ENCODE data around the gene SIRPG.

Gene SIRPG

DNA sequence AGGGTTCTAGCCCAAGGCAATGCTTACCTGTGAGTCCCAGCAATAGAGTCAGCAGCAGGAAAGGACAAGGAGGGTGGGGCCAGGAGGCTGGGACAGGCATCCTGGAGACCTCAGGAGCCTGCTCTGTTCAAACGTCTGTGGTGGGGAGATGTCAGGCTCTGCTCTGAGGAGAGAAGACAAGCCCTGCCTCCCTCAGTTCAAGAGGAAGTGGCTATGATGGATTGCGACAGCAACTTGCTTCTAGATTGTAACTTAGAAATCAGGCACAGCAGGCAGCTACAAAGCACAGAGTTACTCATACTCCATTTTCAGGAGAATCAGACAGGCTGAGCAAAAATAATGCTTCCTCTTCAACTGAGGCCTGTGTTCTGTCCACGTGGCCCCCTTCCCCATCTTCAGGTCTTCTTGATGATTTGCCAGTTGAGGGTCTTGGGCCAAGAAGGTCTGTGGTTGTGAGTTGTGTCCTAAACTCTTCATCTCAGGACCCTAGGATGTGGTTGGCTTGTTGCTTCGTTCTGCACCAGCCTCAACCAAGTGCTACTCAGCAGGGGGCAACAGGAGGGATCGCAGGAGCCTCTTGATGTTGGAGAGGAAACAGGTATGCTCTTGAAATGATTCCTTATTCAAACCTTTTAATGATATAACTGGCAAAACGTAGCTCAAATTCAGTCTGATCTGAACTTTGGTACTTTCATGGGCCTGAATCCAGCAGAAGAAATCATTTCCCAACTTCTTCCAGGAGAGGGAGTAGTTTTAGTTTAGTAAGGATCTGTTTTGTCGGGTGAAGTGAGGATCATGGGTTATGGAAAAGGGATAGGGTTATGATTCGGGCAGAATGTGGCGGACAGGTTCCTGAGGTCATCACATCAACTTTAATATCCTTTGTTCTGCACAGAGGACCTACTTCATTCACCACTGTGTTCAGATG is 68.8 kb downstream of the SIRPG start (continued):
- TF ChIP-seq, protein P1, sequence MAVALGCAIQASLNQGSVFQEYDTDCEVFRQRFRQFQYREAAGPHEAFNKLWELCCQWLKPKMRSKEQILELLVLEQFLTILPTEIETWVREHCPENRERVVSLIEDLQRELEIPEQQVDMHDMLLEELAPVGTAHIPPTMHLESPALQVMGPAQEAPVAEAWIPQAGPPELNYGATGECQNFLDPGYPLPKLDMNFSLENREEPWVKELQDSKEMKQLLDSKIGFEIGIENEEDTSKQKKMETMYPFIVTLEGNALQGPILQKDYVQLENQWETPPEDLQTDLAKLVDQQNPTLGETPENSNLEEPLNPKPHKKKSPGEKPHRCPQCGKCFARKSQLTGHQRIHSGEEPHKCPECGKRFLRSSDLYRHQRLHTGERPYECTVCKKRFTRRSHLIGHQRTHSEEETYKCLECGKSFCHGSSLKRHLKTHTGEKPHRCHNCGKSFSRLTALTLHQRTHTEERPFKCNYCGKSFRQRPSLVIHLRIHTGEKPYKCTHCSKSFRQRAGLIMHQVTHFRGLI (tag by site-specific recombination; IDR thresholded peaks at IDR 0.05), result no peak
- no peak for TF ChIP-seq PRDM1 (tag by site-specific recombination; IDR thresholded peaks at IDR 0.05)

DNA sequence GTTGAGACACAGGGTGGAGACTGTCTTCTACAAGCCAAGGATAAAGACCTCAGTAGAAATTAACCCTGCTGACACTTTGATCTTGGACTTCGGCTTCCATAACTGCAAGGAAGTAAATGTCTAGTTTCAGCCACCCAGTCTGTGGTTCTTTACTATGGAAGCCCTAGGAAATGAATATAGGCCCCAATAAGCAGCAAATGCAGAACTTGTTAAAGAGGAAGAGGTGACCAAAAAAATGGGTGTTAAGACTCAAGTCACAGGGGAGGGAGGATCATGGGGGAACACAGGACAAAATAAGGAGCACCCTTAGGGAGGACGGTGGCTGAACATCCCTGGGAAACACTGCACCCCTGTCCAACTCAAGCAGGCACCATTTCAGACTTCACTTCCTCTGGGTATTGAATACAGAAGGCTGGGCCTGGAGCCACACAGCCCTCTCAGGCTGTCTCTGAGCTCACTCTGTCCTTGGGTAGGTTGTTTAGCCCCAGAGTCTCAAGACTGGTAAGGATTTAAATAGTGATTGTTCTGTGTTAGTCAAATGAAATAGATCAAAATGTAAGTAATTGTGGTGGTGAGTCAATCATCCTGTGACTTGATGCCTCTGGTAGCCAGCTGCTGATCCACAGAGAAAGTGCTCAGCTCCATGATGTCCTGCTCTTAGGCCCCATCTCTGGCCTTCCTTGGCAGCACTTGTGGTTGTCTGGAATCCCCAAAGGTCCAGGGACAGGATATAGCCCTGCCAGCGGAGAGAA is 69.6 kb downstream of the SIRPG start:
- Histone ChIP-seq H3K9me3 (ENCODE audit: control insufficient read depth, insufficient read depth, low read depth, low read length) (no peaks in the 10 kb centered on the region), H3K4me1 (ENCODE audit: control insufficient read depth, insufficient read depth, low read length) (no peaks in the 10 kb centered on the region), H3K4me3 (ENCODE audit: low read depth, low read length) (no peak overlapping the region), H3K36me3 (ENCODE audit: control insufficient read depth in 2 of 2, insufficient read depth in 1 of 2, low read length in 2 of 2) (no peaks in the 10 kb centered on the region), H3K27ac (ENCODE audit: extremely low read depth, low read depth, low read length) (no peak overlapping the region)
- ChIA-PET POLR2A (no interaction called here), CTCF (no interaction called here)
- TF ChIP-seq, protein P2, sequence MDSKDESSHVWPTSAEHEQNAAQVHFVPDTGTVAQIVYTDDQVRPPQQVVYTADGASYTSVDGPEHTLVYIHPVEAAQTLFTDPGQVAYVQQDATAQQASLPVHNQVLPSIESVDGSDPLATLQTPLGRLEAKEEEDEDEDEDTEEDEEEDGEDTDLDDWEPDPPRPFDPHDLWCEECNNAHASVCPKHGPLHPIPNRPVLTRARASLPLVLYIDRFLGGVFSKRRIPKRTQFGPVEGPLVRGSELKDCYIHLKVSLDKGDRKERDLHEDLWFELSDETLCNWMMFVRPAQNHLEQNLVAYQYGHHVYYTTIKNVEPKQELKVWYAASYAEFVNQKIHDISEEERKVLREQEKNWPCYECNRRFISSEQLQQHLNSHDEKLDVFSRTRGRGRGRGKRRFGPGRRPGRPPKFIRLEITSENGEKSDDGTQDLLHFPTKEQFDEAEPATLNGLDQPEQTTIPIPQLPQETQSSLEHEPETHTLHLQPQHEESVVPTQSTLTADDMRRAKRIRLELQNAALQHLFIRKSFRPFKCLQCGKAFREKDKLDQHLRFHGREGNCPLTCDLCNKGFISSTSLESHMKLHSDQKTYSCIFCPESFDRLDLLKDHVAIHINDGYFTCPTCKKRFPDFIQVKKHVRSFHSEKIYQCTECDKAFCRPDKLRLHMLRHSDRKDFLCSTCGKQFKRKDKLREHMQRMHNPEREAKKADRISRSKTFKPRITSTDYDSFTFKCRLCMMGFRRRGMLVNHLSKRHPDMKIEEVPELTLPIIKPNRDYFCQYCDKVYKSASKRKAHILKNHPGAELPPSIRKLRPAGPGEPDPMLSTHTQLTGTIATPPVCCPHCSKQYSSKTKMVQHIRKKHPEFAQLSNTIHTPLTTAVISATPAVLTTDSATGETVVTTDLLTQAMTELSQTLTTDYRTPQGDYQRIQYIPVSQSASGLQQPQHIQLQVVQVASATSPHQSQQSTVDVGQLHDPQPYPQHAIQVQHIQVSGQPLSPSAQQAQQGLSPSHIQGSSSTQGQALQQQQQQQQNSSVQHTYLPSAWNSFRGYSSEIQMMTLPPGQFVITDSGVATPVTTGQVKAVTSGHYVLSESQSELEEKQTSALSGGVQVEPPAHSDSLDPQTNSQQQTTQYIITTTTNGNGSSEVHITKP (tag by site-specific recombination; IDR thresholded peaks at IDR 0.05), result no peak
- TF ChIP-seq, protein P3, sequence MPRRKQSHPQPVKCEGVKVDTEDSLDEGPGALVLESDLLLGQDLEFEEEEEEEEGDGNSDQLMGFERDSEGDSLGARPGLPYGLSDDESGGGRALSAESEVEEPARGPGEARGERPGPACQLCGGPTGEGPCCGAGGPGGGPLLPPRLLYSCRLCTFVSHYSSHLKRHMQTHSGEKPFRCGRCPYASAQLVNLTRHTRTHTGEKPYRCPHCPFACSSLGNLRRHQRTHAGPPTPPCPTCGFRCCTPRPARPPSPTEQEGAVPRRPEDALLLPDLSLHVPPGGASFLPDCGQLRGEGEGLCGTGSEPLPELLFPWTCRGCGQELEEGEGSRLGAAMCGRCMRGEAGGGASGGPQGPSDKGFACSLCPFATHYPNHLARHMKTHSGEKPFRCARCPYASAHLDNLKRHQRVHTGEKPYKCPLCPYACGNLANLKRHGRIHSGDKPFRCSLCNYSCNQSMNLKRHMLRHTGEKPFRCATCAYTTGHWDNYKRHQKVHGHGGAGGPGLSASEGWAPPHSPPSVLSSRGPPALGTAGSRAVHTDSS (tag by site-specific recombination; IDR thresholded peaks at IDR 0.05), result no peak

DNA sequence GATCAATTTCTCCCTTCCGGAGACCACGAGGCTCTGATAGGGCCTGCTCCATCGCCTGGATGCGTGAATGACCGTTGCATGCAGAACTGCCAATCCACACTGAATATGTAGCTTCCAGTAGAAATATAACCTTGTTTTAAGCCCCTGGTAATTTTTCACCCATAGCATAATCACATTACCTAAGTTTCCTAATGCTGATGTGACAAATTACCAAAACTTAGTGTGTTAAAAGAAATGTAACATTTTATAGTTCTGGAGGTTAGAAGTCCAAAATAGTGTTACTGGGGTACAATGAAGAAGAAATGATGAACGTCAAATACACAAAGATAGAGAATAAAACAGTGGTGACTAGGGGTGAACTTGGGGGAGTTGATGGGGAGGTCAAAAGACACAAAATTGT is 78.1 kb downstream of the SIRPG start:
- Histone ChIP-seq H3K27ac (ENCODE audit: extremely low read depth, low read depth, low read length) (no peak overlapping the region), H3K9me3 (ENCODE audit: control insufficient read depth, insufficient read depth, low read depth, low read length) (no peaks in the 10 kb centered on the region), H3K36me3 (ENCODE audit: control insufficient read depth in 2 of 2, insufficient read depth in 1 of 2, low read length in 2 of 2) (no peaks in the 10 kb centered on the region), H3K4me1 (ENCODE audit: control insufficient read depth, insufficient read depth, low read length) (no peaks in the 10 kb centered on the region), H3K4me3 (ENCODE audit: low read depth, low read length) (no peak overlapping the region)
- POLR2A ChIA-PET, result no interaction called here
- no peak for TF ChIP-seq ZNF23 (tag by site-specific recombination; IDR thresholded peaks at IDR 0.05; ENCODE audit: borderline replicate concordance)
- TF ChIP-seq GLIS2 (tag by site-specific recombination; IDR thresholded peaks at IDR 0.05), result no peak
- no peak for TF ChIP-seq ZNF391 (tag by site-specific recombination; IDR thresholded peaks at IDR 0.05; ENCODE audit: borderline replicate concordance, low read depth)
- TF ChIP-seq ZNF843 (tag by site-specific recombination; IDR thresholded peaks at IDR 0.05), result no peak
- CTCF ChIA-PET, result no interaction called here
